NCI-H524 (cell line): ENCODE measurements around the gene TMC2.

Experiments used
- DNase-seq, 2 experiments: peaks; one replicate each; lab custom pipeline; 2025; lab: John Stamatoyannopoulos, UW

The TMC2 gene

DNA sequence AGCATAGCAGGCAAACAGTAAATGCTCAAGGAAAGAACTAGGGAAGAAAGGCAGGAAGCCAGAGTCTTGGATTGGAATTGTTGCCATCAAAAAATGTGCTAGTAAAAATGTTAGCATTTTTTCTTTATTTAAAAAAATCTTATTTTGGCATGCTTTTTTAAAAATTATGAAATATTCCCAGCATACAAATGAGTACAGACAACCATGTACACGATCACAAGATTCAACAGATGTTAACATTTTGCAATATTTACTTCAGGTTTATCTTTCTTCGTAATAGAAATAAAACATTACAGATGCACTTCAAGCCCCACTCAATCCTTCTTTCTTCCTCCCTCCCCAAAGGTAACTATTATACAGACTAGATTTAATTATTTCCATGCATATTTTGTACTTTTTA is 88.7 kb downstream of the TMC2 start:
- DNase-seq, result no peak

- DNase-seq, result no peak
Measured at GRCh38 chr20:2626853-2627541, 90.6 kb downstream of the TMC2 start.

DNA sequence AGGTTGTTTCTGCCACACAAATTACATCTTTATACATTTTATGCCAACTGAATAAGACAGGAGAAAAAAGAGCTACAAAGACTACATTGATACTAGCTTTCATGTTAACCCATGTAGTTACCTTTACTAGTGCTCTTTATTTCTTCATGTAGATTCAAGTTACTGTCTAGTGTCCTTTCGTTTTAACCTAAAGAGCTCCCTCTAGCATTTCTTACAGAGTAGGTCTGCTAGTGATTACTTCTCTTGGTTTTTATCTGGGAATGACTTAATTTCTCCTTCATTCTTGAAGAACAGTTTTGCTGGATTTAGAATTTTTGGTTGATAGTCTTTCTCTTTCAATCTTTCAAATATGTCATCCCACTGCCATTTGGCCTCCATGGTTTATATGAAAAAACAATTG is 94.9 kb downstream of the TMC2 start:
- peak in 1 of 2 experiments; percentile 49 for DNase-seq

DNA sequence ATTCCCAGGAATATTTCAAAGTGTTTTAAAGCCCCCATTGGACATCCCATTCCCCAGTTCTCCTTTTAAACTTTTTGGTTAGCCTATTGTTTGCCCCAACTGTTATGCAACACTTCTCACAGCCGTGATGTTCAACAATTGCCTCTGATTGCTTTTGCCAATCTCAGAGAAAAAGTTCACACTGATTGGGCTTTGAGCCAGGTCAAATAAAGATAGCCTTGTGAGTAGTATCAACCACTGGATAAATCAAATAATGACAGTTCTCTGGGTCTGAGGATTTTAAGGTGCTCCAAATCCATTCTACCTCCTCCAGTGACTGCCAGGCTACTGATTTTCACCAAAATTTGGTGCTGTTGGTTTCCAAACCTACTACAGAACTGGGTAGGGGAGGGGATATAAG is 97.0 kb downstream of the TMC2 start:
- DNase-seq, result no peak

DNA sequence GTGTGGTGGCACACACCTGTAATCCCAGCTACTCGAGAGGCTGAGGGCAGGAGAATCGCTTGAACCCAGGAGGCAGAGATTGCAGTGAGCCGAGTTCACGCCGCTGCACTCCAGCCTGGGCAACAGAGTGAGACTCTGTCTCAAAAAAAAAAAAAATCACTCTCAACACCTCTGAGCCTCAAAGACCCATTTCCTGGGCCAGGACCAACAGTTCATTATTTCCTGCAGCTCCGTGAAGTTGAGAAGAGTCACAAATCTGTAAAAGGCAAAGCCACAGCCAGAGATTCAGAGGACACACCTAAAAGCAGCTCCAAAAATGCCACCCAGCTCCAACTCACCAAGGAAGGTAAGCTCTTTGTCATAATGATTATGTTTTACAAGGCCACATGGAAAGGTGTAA is 100.9 kb downstream of the TMC2 start:
- no peak for DNase-seq

DNA sequence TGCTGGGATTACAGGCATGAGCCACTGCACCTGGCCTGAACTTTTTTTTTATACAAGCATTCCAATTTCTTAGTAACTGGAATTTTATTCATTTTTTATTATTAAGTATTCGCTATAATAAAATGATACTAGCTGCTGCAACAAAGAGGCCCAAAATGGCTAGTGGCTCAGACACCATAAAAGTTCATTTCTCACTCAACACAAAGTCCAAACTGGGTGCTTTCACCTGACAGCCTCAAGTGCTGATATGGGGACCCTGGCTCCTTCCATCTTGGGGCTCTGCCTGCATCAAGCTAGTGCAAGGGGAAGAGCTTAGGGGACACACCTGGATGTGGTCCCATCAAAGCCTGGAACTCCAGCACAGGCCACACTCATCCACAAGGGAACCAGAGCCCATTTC is 103.9 kb downstream of the TMC2 start:
- no peak for DNase-seq

GRCh38 chr20:2640899-2641298 is 104.5 kb downstream of the TMC2 start:
- DNase-seq, result no peak

DNA sequence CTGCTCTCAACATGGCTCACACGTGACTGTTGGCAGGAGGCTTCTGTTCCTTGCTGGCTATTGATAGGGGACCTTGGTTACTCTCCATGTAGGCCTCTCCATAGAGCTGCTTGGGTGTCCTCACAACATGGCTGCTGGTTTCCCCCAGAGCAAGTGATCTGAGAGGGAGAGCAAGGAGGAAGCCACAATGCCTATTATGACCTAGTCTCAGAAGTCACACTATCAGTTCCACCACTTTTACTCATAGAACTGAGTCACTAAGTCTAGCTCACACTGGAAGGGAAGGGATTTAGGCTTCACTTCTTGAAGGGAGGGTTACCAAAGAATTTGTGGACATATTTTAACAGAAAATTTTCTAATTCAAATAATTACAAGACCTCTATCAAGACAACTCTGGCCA is 107.3 kb downstream of the TMC2 start:
- no peak for DNase-seq

- DNase-seq, result peak; percentile 83 to 90
Measured at GRCh38 chr20:2651772-2652723, 115.7 kb downstream of the TMC2 start, which contains the start of gene NOP56. Gene NOP56, plus strand, starts transcription at chr20:2652632. Its CDS starts 29 bp downstream, at chr20:2652661.

GRCh38 chr20:2652724-2653555 is 116.6 kb downstream of the TMC2 start:
- DNase-seq, result peak; percentile 23 to 56

DNA sequence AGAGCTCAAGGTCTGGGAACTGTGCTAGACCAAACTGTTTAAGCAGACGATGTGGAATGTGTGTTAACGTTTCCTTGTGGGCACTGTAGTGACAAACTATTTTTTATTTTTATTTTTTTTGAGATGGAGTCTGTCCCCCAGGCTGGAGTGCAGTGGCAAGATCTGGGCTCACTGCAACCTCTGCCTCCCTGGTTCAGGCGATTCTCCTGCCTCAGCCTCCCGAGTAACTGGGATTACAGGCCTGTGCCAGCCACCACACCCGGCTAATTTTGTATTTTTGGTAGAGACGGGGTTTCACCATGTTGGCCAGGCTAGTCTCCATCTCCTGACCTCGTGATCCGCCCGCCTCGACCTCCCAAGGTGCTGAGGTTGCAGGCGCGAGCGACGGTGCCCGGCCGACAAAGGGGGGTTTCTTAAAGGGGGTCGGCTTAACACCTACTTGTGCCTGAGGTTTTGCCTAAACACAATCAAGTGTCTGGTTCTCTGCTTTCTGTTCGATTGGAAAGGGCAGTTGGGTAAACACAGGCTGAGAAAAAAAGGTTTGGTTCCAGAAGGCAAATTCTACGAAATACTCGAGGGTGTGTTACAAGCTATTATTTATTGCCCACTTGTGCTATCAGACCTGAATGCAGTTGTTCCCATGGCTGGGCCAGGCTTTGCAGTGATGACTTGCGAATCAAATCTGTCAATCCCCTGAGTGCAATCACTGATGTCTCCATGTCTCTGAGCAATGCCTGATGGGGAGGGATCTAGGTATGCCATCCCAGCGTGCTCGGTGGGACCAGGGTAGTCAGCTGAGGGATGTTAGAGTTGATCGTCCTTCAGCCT is 117.4 kb downstream of the TMC2 start:
- DNase-seq, result no peak

DNA sequence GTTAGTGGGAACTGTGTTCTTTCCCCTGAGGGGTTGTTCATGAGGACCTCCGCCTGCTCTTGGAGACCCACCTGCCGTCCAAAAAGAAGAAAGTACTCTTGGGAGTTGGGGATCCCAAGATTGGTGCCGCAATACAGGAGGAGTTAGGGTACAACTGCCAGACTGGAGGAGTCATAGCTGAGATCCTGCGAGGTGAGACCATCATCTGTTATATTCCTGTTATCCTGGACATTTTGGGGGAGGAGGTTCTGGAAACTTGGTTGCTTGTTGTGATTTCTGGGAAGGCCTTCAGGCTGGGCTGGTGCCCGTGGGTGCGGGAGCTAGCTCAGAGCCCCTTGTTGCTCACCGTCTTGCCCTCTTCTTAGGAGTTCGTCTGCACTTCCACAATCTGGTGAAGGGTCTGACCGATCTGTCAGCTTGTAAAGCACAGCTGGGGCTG is 118.0 kb downstream of the TMC2 start:
- DNase-seq, result no peak

DNA sequence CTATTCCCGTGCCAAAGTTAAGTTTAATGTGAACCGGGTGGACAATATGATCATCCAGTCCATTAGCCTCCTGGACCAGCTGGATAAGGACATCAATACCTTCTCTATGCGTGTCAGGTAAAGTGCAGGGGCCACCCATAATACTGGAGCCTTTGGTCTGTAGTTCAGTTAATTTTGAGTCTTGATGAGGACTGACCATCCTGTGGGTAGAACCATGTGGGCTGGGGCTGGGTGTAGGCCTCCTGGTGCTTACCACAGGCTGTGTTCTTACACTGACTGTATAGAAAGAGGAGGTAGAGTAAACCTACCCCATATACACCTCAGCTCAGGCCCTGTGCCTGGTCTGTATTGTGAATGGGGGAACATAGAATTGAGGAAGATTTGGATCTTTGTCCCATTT is 118.5 kb downstream of the TMC2 start:
- DNase-seq, result no peak

DNA sequence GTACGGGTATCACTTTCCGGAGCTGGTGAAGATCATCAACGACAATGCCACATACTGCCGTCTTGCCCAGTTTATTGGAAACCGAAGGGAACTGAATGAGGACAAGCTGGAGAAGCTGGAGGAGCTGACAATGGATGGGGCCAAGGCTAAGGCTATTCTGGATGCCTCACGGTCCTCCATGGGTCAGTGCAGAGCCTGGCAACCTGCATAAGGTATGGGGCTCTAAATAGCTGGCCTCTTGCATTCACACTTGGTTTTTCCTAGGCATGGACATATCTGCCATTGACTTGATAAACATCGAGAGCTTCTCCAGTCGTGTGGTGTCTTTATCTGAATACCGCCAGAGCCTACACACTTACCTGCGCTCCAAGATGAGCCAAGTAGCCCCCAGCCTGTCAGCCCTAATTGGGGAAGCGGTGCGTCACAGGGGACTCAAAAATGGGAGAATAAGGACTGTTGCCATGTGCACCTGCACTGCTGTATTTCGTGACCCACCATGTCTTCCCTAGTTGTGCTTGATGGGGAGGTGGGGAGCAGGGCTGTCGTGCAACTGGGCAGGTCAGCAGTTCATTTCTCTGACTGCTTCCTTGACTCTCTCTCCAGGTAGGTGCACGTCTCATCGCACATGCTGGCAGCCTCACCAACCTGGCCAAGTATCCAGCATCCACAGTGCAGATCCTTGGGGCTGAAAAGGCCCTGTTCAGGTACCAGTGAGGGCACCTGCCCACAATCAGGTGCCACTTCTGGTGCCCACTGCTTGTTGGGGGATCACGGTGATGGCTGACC is 119.2 kb downstream of the TMC2 start:
- no peak for DNase-seq

DNA sequence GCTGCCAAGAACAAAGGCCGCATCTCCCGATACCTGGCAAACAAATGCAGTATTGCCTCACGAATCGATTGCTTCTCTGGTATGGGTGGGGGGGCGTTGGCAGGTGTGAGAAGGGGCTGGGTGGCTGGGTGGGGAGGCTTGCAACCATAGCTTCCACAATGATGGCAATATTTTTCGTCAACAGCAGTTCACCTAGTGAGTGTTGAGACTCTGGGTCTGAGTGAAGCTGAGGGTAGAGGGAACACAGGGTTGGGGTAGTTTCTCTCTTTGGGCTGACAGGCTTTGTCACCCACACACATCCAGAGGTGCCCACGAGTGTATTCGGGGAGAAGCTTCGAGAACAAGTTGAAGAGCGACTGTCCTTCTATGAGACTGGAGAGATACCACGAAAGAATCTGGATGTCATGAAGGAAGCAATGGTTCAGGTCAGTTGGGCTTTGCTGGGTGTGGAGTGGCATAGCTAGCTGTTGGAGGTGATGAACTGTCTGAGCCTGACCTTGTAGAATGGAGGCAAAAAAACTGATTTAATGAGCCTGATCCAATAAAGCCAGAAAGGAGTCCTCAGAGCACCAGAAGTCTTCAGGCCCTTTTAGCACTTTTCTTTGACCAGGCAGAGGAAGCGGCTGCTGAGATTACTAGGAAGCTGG is 120.2 kb downstream of the TMC2 start:
- DNase-seq, result no peak

GRCh38 chr20:2657241-2657640 is 120.9 kb downstream of the TMC2 start:
- DNase-seq, result no peak

DNA sequence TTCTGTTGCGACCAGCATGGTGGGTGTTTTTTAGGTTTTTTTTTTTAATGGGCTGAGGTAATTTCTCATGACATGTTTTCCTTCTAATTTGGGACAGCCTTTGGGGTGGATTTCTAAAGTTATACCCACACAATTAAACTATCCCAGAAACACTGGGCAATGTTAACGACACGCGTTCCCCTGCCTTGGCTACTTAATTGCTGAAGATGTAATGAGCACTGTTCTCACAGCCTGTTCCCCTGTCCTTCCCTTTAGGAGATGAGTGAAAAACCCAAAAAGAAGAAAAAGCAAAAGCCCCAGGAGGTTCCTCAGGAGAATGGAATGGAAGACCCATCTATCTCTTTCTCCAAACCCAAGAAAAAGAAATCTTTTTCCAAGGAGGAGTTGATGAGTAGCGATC is 121.3 kb downstream of the TMC2 start:
- no peak for DNase-seq

DNA sequence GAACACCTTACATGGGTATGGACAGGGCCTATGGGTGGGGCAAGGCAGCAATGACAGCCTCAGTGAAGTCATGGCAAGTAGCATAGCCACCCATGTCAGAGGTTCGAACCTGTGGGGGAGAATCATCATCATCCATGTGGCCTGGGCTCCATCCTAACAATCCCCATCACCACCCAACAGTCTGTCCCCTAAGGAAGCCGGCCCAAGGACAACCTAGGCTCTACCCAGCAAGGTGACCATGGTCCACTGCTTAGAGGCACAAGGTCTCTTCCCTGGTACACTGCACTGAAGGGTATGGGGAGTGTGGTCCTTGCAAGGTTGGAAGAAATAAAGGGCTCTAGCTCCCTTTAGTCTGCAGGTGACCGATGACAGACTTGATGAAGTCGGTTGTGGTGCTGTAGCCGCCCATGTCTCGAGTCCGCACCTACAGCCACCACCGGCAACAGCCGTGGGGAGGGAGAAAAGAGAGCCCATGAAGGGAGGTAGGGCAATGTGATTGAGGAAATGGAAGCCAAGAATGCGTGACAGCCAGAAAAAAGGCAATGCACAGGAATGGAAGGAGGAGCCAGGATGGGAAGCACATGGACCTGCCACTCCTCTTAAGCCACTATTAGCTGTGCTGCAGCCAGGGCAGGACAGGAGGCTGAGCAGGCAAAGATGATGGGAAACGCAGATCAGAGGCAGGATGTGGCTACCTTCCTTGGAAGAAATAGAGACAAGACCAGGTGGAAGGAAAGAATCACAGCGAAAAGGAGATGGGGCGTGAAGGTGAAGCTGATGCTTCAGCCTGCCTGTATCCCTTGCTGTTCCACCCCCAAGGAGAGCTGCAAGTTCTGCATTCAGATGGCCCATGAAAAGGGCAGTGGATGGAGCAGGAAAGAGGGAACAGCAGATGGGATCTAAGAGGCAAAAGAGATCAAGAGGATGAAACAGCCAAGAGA is 122.3 kb downstream of the TMC2 start:
- DNase-seq, result peak in 1 of 2 experiments; percentile 49

- no peak for DNase-seq
Measured at GRCh38 chr20:2659547-2659946, 123.2 kb downstream of the TMC2 start.
